ENCODE results near the gene L3MBTL1.
"Not testable (repeated sequence)": the region's sequence is repeated elsewhere in the genome, so short reads cannot be mapped to it uniquely, and the experiment has no call there.

- TF ChIP-seq CTCF (IDR thresholded peaks at IDR 0.05; ENCODE audit: low read length); EZH2 (optimal IDR thresholded peaks at IDR 0.05; ENCODE audit: low read depth, low read length); EZH2phosphoT487 (IDR thresholded peaks at IDR 0.05; ENCODE audit: low read length): not testable (repeated sequence)
Measured at GRCh38 chr20:43588526-43588925, 81.0 kb downstream of the L3MBTL1 start.
